HUES6 (cell line): Measurements from ENCODE around the gene ZNF644.
"Not testable (repeated sequence)": the region's sequence is repeated elsewhere in the genome, so short reads cannot be mapped to it uniquely, and the experiment has no call there.

Source experiments
- H3K27ac ChIP-seq: 2 replicates; pipeline ENCODE4 v1.7.0; 2013; ENCODE audit warnings: low read depth, mild to moderate bottlenecking, low read length, inconsistent platforms
- H3K27me3 ChIP-seq: 2 replicates; pipeline ENCODE4 v1.6.1; 2013; ENCODE audit warnings: low read length; ENCODE audit not compliant: control insufficient read depth, insufficient read depth
- H3K36me3 ChIP-seq: 2 replicates; pipeline ENCODE4 v1.6.1; 2013; ENCODE audit warnings: low read length; ENCODE audit not compliant: control insufficient read depth, insufficient read depth
- H3K4me1 ChIP-seq: 2 replicates; pipeline ENCODE4 v1.6.1; 2013; ENCODE audit warnings: low read length; ENCODE audit not compliant: control insufficient read depth, insufficient read depth
- H3K4me3 ChIP-seq: 2 replicates; pipeline ENCODE4 v1.5.1; 2013; ENCODE audit warnings: low read depth, low read length
- H3K9ac ChIP-seq: one replicate; pipeline ENCODE4 v1.6.1; 2013; ENCODE audit warnings: mild to moderate bottlenecking, low read length
- H3K9me3 ChIP-seq: 2 replicates; pipeline ENCODE4 v1.6.1; 2013; ENCODE audit warnings: low read depth, low read length; ENCODE audit not compliant: control insufficient read depth, insufficient read depth

The ZNF644 gene

DNA sequence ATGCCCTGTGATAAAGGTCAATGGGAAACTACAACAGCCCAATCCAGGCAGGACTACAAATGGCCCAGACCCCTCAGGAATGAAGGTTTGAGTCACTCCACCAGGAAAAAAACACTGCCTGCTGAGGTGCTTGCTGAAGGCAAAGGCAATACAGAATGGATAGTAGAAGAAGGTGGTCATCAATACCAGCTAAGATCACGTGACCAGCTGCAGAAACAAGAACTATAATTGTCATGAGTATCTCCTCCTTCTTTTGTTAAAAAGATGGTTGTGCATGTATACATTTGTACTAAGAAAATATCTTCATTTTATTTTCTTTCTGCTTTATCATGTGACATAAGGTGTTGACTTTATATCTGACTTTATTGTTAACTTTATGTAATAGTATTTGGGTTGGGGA is 23.4 kb upstream of the ZNF644 start:
- Histone ChIP-seq H3K9me3 (peaks cover 18% of the 10 kb centered on the region), H3K9ac (no peak overlapping the region), H3K4me1 (no peaks in the 10 kb centered on the region), H3K4me3 (no peak overlapping the region), H3K27ac (no peak overlapping the region), H3K36me3 (no peaks in the 10 kb centered on the region), H3K27me3 (no peaks in the 10 kb centered on the region)

DNA sequence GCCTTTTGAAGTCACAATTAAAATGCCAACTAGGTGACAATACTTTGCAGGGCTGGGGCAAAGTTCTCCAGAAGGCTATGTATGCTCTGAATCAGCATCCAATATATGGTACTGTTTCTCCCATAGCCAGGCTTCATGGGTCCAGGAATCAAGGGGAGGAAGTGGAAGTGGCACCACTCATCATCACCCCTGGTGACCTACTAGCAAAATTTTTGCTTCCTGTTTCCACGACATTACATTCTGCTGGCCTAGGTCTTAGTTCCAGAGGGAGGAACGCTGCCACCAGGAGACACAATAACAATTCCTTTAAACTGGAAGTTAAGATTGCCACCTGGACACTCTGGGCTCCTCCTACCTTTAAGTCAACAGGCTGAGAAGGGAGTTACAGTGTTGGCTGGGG is 22.9 kb upstream of the ZNF644 start:
- H3K27ac ChIP-seq, H3K9ac ChIP-seq, H3K4me3 ChIP-seq, H3K36me3 ChIP-seq, H3K27me3 ChIP-seq, H3K4me1 ChIP-seq: not testable (repeated sequence)
- H3K9me3 ChIP-seq: peaks cover 18% of the 10 kb centered on the region

DNA sequence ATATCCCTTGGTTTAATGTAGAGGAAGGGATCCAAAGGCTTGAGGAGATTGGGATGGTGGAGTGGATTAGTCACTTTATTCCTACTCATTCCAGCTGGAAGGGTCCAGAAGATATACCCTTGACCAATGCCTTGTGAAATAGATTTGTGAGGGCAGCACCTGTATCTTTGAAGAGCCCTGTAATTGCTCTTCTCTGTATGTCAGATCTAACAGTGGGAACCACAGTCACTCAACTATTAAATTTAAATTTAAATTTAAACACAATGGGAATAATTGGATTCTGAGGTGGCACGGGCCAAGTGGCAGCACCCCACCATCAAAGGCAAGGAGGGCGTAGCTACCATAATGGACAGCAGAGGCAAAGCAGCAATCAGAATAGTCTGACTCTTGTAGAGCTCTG is 20.5 kb upstream of the ZNF644 start:
- peaks cover 18% of the 10 kb centered on the region for H3K9me3 ChIP-seq
- not testable (repeated sequence) for H3K4me1 ChIP-seq, H3K27me3 ChIP-seq

DNA sequence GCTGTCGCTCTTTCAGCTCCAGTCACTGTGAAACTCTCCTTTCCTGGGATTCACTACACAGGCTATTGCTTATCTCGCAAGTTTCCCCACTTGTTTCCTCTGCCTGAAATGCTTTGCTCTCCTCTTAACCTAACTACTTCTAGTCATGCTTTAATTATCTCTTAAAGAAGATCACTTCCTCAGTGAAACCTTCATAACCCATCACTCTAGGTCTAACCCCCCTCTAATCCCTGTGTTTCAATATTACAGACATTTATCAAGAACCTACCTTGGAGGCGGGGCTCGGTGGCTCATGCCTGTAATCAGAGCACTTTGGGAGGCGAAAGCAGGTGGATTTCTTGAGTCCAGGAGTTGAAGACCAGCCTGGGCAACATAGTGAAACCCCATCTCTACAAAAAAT is 16.7 kb upstream of the ZNF644 start:
- peaks cover 4% of the 10 kb centered on the region; the same call in 1 of the 2 replicates for H3K4me1 ChIP-seq
- H3K4me3 ChIP-seq: no peak overlapping the region
- H3K27me3 ChIP-seq: peaks cover 6% of the 10 kb centered on the region; the same call in 1 of the 2 replicates

More for the DNA sequence above, 20.5 kb upstream of the ZNF644 start:
- H3K4me3 ChIP-seq, H3K36me3 ChIP-seq, H3K9ac ChIP-seq, H3K27ac ChIP-seq: not testable (repeated sequence)

DNA sequence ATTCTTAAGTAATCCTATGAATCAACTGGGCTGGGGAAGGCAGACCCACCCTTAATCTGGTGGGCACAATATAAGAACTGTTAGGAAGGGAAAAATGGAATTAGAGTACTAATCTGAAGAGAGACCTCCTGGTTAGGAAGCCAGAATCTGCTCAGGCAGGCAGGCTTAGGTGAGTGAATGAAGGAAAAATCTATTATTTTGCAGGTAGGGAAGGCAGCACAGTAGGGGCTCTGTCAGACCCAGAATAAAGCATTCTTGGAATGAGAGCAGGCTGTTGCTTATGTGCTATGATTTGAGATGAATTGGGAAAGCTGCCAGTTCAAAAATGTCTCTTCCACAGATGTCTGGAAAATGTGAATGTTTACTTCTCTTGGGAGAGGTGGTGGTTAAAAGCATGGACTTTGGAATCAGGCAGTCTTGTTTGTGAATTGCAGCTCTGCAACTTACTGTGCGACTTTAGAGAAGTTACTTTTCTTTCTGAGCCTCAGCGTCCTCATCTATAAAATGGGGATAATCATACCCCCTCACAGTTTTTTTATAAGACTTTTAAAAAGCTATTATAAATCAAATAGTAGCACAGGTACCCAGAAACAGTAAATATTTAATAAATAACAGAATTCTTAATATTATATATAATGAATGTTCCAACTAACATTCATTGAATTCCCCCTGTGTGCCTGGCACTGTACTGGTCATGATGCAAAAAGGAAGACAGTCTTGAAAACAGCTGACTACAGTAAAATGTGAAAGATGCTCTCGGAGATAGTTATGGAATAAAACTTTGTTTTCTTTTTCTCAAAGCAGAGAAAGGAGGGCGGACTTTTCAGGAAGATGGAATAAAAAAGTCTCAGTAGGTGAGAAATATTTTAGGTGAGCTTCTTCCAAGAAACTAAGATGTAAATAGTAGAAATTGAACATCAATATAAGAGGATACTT is 15.3 kb upstream of the ZNF644 start:
- Histone ChIP-seq H3K27ac (no peak overlapping the region), H3K9me3 (peaks cover 12% of the 10 kb centered on the region), H3K36me3 (no peaks in the 10 kb centered on the region), H3K4me3 (no peak overlapping the region), H3K4me1 (peaks cover 4% of the 10 kb centered on the region; the same call in 1 of the 2 replicates), H3K27me3 (peaks cover 6% of the 10 kb centered on the region; the same call in 1 of the 2 replicates), H3K9ac (no peak overlapping the region)

More for the DNA sequence above, 16.7 kb upstream of the ZNF644 start:
- Histone ChIP-seq H3K27ac (no peak overlapping the region), H3K36me3 (no peaks in the 10 kb centered on the region), H3K9me3 (peaks cover 18% of the 10 kb centered on the region), H3K9ac (no peak overlapping the region)

DNA sequence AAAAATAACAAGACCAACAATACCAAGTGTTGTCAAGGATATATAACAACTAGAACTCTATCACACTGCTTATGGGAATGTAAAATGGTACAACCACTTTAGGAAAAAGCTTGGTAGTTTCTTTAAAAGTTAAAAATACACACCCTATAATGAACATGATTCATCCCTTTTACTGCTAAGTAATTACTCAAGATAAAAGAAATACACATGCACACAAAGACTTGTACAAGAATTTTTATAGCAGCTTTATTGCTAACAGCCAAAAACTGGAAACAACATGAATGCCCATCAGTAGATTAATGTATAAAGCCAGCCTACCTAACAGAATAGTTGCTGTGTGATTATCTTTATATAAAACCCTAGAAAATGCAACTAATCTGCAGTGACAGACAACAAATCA is 10.5 kb upstream of the ZNF644 start:
- Histone ChIP-seq H3K27ac (no peak overlapping the region), H3K36me3 (no peaks in the 10 kb centered on the region), H3K27me3 (no peaks in the 10 kb centered on the region), H3K4me1 (peaks cover 4% of the 10 kb centered on the region; the same call in 1 of the 2 replicates), H3K9me3 (no peaks in the 10 kb centered on the region), H3K9ac (no peak overlapping the region), H3K4me3 (no peak overlapping the region)

DNA sequence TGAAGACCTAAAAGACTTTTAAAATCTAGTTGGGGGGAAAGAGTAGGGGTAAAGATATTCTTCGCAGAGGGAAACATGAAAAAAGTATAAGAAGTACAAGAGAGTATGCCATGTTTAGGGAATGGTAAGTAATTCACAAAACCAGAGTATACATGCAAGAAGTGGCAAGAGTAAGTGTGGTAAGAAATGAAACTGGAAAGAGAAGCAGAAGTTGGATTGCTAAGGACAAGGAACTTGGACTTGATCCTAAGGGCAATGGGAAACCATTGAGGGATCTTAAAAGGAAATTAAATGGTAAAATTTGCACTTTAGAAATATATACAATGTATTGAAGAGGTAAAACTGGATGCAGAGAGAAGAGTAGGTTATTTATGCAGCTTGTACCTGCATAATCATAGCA is 9.2 kb upstream of the ZNF644 start:
- no peak overlapping the region for H3K27ac ChIP-seq
- H3K4me1 ChIP-seq: no peaks in the 10 kb centered on the region
- H3K4me3 ChIP-seq: no peak overlapping the region
- H3K27me3 ChIP-seq: no peaks in the 10 kb centered on the region
- H3K9ac ChIP-seq: no peak overlapping the region
- no peaks in the 10 kb centered on the region for H3K9me3 ChIP-seq
- no peaks in the 10 kb centered on the region for H3K36me3 ChIP-seq

DNA sequence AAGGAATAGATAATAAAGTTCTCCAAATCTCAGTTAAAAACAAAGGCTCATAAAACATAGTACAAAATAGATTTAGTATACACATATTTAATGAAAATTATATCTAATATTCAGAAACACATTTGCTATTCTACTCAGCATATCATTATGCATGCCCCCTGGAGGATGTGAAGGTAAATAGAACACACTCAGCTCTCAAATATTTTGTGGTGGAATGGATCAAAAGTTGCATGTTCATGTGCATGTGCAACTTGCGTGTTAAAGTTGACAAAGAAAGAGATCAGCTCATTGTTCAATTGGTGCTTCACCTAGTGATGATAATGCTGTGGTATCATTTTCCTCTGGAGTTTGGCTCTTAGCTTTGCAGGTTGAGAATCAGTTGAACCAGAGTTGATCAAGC is 4.9 kb upstream of the ZNF644 start:
- Histone ChIP-seq H3K4me3 (no peak overlapping the region), H3K27me3 (no peaks in the 10 kb centered on the region), H3K36me3 (no peaks in the 10 kb centered on the region), H3K4me1 (peaks cover 12% of the 10 kb centered on the region; the same call in 1 of the 2 replicates), H3K9ac (no peak overlapping the region), H3K9me3 (no peaks in the 10 kb centered on the region), H3K27ac (no peak overlapping the region)

DNA sequence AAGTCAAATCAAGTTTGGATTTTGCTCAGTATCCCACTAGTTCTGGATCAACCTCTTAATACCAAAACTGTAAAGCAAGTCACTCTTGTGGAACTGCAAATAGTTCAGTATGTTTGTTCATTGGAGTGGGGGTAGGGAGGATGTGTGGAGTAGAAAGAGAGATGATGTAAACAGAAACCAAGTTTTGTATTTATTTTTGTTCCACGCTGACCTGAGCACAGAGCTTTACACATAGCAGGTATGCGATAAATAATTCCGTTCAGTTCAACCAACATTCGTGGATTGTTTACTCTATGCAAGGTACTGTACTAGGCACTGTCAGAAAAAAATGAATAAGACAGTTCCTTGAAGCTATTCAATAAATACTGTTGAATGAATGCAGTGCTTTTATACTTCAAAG is 4.5 kb upstream of the ZNF644 start:
- no peaks in the 10 kb centered on the region for H3K9me3 ChIP-seq

DNA sequence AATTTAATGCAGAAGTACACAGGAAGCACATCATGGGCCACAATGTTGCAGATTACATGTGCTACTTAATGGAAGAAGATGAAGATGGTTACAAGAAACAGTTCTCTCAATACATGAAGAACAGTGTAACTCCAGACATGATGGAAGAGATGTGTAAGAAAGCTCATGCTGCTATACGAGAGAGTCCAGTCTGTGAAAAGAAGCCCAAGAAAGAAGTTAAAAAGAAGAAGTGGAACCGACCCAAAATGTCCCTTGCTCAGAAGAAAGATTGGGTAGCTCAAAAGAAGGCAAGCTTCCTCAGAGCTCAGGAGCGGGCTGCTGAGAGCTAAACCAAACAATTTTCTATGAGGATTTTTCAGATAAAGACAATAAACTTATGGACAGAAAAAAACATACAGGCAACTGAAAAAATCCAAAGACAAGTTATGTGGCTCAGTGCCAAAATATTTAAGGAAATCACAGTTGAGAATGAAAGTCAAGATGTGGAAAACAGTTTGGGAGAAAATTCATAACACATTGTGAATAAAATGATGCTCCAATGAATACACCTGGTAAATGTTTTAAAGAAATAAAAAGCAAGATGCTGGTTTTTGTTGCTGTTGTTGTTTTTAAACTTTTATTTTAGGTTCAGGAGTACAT is 2.8 kb upstream of the ZNF644 start:
- no peaks in the 10 kb centered on the region for H3K9me3 ChIP-seq
- no peak overlapping the region for H3K4me3 ChIP-seq
- no peak overlapping the region for H3K9ac ChIP-seq
- no peaks in the 10 kb centered on the region for H3K27me3 ChIP-seq
- H3K36me3 ChIP-seq: peaks cover 11% of the 10 kb centered on the region
- H3K4me1 ChIP-seq: peaks cover 16% of the 10 kb centered on the region; the same call in 1 of the 2 replicates
- H3K27ac ChIP-seq: no peak overlapping the region

More for the DNA sequence above, 4.5 kb upstream of the ZNF644 start:
- Histone ChIP-seq H3K9ac (no peak overlapping the region), H3K27me3 (no peaks in the 10 kb centered on the region), H3K4me1 (peaks cover 12% of the 10 kb centered on the region; the same call in 1 of the 2 replicates), H3K4me3 (no peak overlapping the region), H3K36me3 (no peaks in the 10 kb centered on the region), H3K27ac (no peak overlapping the region)

DNA sequence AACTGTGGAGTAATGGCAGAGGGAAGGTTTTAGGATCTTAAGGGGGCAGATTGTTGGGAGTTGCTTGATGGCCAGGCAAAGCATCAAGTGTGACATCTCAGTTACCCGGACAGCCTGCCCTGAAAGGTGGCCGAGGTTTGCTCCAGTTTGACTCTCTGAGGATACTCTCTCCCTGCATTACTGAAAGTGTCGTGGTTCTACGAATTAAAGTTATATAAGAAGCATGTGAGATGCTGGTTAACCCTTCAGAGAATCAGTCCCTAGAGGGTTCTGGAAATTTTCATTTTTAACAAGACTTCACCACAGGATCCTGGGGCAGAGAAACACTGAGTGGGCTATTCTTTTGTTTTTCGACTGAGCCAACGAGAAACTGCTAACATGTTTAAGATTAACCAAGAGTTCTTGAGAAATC is 689 bp upstream of the ZNF644 start:
- Histone ChIP-seq H3K4me1 (peaks cover 16% of the 10 kb centered on the region; the same call in 1 of the 2 replicates), H3K9ac (peak overlapping the region; percentile 100), H3K27ac (peak overlapping the region; percentile 100), H3K36me3 (peaks cover 19% of the 10 kb centered on the region), H3K9me3 (no peaks in the 10 kb centered on the region), H3K27me3 (no peaks in the 10 kb centered on the region), H3K4me3 (peak overlapping the region; percentile 77)
